Calu3 (cell line): ENCODE results near the gene AQP11. TPM values are rescaled to one million over a fixed set of nuclear protein-coding genes. Genes with fewer than 3 reads are reported as not detected.
A peak's percentile ranks its signal among the peaks of the same experiment; 100 is the strongest.

ENCODE experiments used
- BruUV-seq: library from RNA; stranded (reverse); fragments of 400-500 nt; replicated peaks from 2 replicates; lab custom pipeline; 2021; lab: Mats Ljungman, UMichigan
- CTCF ChIA-PET: fragments of 300-600 bp; sonication (Branson Sonifier 250); formaldehyde crosslinking; loops from one replicate; lab custom pipeline; 2022; ENCODE audit warnings: antibody characterized with exemption; lab: Charles Lee
- DNase-seq: peaks from one replicate; pipeline ENCODE4 v3.0.0; 2022
- H3K27ac Mint-ChIP-seq: one replicate; pipeline ENCODE4 v1.8.0; 2022; ENCODE audit warnings: mixed read lengths; ENCODE audit not compliant: unreplicated experiment
- H3K27me3 Mint-ChIP-seq: one replicate; pipeline ENCODE4 v1.8.0; 2022; ENCODE audit warnings: mixed read lengths; ENCODE audit not compliant: unreplicated experiment
- H3K36me3 Mint-ChIP-seq: one replicate; pipeline ENCODE4 v1.8.0; 2022; ENCODE audit warnings: mild to moderate bottlenecking, moderate library complexity, mixed read lengths; ENCODE audit not compliant: insufficient read depth, unreplicated experiment
- H3K4me1 Mint-ChIP-seq: one replicate; pipeline ENCODE4 v1.8.0; 2022; ENCODE audit warnings: mild to moderate bottlenecking, low read depth, mixed read lengths; ENCODE audit not compliant: unreplicated experiment
- H3K4me3 Mint-ChIP-seq: one replicate; pipeline ENCODE4 v1.8.0; 2022; ENCODE audit warnings: mild to moderate bottlenecking, low read depth, moderate library complexity, mixed read lengths; ENCODE audit not compliant: unreplicated experiment
- H3K9me3 Mint-ChIP-seq: one replicate; pipeline ENCODE4 v1.8.0; 2022; ENCODE audit warnings: low read depth, mixed read lengths; ENCODE audit not compliant: unreplicated experiment
- intact Hi-C: fragments of 100-400 bp; cut with micrococcal nuclease; formaldehyde crosslinking; loops from one replicate; pipeline ENCODE4 v1.10.0; 2022; ENCODE audit not compliant: unreplicated experiment
- total RNA-seq: library from RNA; stranded (reverse); gene quantifications from 2 replicates; pipeline ENCODE4 v1.2.3, GENCODE V29; 2022
- TF ChIP-seq, protein P1 (sequence below): fragments of 200-600 bp; IDR thresholded peaks from one replicate; pipeline ENCODE4 v1.8.0; 2022; ENCODE audit warnings: antibody characterized with exemption; ENCODE audit not compliant: unreplicated experiment

AQP11 gene
- total RNA-seq, 1 experiment from 2014 or later = 1.4 TPM

DNA sequence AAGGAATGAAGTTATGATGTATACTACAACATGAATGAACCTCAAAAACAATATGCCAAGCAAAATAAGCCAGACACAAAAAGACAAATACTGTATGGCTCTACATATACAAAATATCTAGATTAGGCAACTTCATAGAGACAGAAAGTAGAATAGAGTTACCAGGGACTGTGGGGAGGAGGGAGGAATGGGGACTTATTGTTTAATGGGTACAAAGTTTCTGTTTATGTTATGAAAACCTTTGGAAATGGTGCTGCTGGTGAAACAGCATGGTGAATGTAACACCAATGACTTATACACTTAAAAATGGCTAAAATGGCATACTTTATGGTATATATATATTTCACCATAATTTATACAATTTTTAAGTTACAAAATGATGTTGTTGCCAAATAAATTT, 4.1 kb downstream of the AQP11 start:
- Mint-ChIP-seq H3K4me1 (peaks cover 6% of the 10 kb centered on the region), H3K36me3 (peaks cover 18% of the 10 kb centered on the region), H3K27me3 (no peaks in the 10 kb centered on the region), H3K27ac (no peak overlapping the region), H3K9me3 (no peaks in the 10 kb centered on the region), H3K4me3 (no peak overlapping the region)
- TF ChIP-seq, protein P1, sequence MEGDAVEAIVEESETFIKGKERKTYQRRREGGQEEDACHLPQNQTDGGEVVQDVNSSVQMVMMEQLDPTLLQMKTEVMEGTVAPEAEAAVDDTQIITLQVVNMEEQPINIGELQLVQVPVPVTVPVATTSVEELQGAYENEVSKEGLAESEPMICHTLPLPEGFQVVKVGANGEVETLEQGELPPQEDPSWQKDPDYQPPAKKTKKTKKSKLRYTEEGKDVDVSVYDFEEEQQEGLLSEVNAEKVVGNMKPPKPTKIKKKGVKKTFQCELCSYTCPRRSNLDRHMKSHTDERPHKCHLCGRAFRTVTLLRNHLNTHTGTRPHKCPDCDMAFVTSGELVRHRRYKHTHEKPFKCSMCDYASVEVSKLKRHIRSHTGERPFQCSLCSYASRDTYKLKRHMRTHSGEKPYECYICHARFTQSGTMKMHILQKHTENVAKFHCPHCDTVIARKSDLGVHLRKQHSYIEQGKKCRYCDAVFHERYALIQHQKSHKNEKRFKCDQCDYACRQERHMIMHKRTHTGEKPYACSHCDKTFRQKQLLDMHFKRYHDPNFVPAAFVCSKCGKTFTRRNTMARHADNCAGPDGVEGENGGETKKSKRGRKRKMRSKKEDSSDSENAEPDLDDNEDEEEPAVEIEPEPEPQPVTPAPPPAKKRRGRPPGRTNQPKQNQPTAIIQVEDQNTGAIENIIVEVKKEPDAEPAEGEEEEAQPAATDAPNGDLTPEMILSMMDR = no peak
- CTCF ChIA-PET = no interaction called here
- intact Hi-C loops = no loop called here
- BruUV-seq = no TSS peak
- no peak for DNase-seq

DNA sequence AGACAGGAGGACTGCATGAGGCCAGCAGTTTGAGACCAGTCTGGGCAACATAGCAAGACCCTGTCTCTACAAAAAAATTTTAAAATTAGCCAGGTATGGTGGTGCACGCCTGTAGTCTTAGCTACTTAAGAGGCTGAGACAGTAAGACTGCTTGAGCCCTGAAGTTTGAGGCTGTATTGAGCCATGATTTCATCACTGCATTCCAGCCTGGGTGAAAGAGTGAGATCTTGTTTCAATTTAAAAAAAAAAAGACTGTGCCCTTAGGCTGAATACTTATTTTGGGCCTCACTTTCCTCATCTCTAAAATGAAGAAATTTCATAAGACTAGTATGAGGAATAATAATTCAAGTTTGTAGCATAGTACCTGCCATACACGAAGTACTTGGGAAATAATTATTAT, 6.9 kb downstream of the AQP11 start:
- DNase-seq = no peak
- H3K36me3 Mint-ChIP-seq = no peaks in the 10 kb centered on the region
- no peak overlapping the region for H3K27ac Mint-ChIP-seq
- intact Hi-C loops = no loop called here
- no TSS peak for BruUV-seq
- TF ChIP-seq, protein P1 = no peak
- H3K27me3 Mint-ChIP-seq = no peaks in the 10 kb centered on the region
- CTCF ChIA-PET = no interaction called here
- H3K9me3 Mint-ChIP-seq = no peaks in the 10 kb centered on the region
- H3K4me1 Mint-ChIP-seq = peaks cover 2% of the 10 kb centered on the region
- no peak overlapping the region for H3K4me3 Mint-ChIP-seq

- intact Hi-C loops = no loop called here
- DNase-seq = no peak
- TF ChIP-seq, protein P1 = no peak
- Mint-ChIP-seq H3K36me3 (no peaks in the 10 kb centered on the region), H3K4me3 (no peak overlapping the region), H3K9me3 (no peaks in the 10 kb centered on the region), H3K27me3 (no peaks in the 10 kb centered on the region), H3K4me1 (peaks cover 16% of the 10 kb centered on the region), H3K27ac (no peak overlapping the region)
- BruUV-seq = no TSS peak
- CTCF ChIA-PET = no interaction called here
Measured at GRCh38 chr11:77598195-77598594, 8.4 kb downstream of the AQP11 start.

DNA sequence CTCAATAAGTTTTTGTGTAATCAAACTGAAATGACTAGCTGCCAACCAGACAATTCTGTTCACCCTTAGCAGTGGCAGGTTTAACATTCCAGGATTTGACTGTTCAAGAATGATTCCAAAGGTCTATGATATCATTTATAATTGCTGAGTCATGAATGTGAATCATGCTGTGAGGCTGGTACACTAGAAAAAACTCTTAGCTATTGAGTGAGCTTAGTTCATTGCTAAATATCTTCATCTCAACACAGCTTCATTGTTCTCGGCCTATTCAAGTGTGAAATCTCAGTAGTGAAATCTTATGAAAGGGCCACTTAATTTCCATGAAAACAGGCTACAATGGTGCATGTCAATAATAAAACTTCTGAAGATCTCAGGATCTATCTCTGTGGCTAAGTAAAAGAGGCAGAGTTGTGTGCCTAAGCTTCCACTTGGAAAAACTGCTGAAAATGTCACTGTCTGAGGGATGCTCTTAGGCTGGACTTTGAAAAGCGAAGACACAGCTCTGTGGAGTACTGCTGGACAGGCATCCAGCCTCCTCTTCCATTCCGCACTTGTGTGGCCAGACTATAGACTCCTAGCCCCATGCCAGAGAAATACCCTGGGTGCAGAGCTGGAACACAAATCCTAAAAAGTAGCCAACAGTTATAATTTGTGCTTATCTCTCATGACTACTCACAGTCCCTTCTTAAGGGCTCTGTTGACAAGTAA, 12.8 kb downstream of the AQP11 start:
- no peak for DNase-seq
- no TSS peak for BruUV-seq
- H3K4me3 Mint-ChIP-seq = no peak overlapping the region
- H3K9me3 Mint-ChIP-seq = no peaks in the 10 kb centered on the region
- peaks cover 24% of the 10 kb centered on the region for H3K4me1 Mint-ChIP-seq
- TF ChIP-seq, protein P1 = no peak
- H3K27me3 Mint-ChIP-seq = no peaks in the 10 kb centered on the region
- intact Hi-C loops = no loop called here
- peaks cover 5% of the 10 kb centered on the region for H3K36me3 Mint-ChIP-seq
- H3K27ac Mint-ChIP-seq = peak overlapping the region; percentile 7
- CTCF ChIA-PET = interaction anchor here (0.8 to 1.6 kb wide), 4 partner anchors 12 to 407 kb away, joined by 3 to 7 read pairs (median 3); no protein-coding TSS in a partner anchor
